Loucy (cell line): Measurements from ENCODE around the gene FBXO11.
"Not testable (repeated sequence)": the region's sequence is repeated elsewhere in the genome, so short reads cannot be mapped to it uniquely, and the experiment has no call there.

Experiments
- H2AFZ ChIP-seq: fragments of 200-600 bp; sonication (generic); 2 replicates; pipeline ENCODE4 v1.6.0; 2016; ENCODE audit warnings: antibody characterized with exemption, mild to moderate bottlenecking, low read length, moderate library complexity
- H3F3A ChIP-seq: fragments of 200-600 bp; 2 replicates; pipeline ENCODE4 v1.6.0; 2016; ENCODE audit warnings: antibody characterized with exemption, low read depth, mild to moderate bottlenecking
- H3K27me3 ChIP-seq: fragments of 200-600 bp; sonication (generic); 2 replicates; pipeline ENCODE4 v1.6.1; 2014; ENCODE audit warnings: low read length, mild to moderate bottlenecking; ENCODE audit not compliant: insufficient read depth, poor library complexity, severe bottlenecking
- H3K36me3 ChIP-seq: fragments of 200-600 bp; sonication (generic); 2 replicates; pipeline ENCODE4 v1.6.1; 2016; ENCODE audit warnings: low read length; ENCODE audit not compliant: insufficient read depth
- H3K4me1 ChIP-seq: fragments of 200-600 bp; sonication (generic); 2 replicates; pipeline ENCODE4 v1.5.1; 2014; ENCODE audit warnings: low read length, mild to moderate bottlenecking; ENCODE audit not compliant: insufficient read depth, poor library complexity, severe bottlenecking
- H3K4me2 ChIP-seq: fragments of 200-600 bp; sonication (generic); 2 replicates; pipeline ENCODE4 v1.6.0; 2014; ENCODE audit warnings: antibody characterized with exemption, low read length, low read depth, mild to moderate bottlenecking; ENCODE audit not compliant: poor library complexity, severe bottlenecking
- H3K4me3 ChIP-seq: fragments of 200-600 bp; sonication (generic); 2 replicates; pipeline ENCODE4 v1.5.1; 2014; ENCODE audit warnings: low read length, mild to moderate bottlenecking, mixed read lengths; ENCODE audit not compliant: poor library complexity, severe bottlenecking
- H3K79me2 ChIP-seq: fragments of 200-600 bp; sonication (generic); 2 replicates; pipeline ENCODE4 v1.6.1; 2014; ENCODE audit warnings: low read length; ENCODE audit not compliant: insufficient read depth
- H3K9ac ChIP-seq: fragments of 200-600 bp; sonication (generic); 2 replicates; pipeline ENCODE4 v1.6.0; 2014; ENCODE audit warnings: mild to moderate bottlenecking, low read depth, low read length, moderate library complexity; ENCODE audit not compliant: poor library complexity, severe bottlenecking
- H3K9me2 ChIP-seq: fragments of 200-600 bp; sonication (generic); replicated peaks from 2 replicates; pipeline ENCODE4 v1.6.1; 2016; ENCODE audit warnings: low read depth, low read length, mixed read lengths
- H3K9me3 ChIP-seq: fragments of 200-600 bp; sonication (generic); 2 replicates; pipeline ENCODE4 v1.6.1; 2014; ENCODE audit warnings: mild to moderate bottlenecking, antibody characterized with exemption, low read length, low read depth; ENCODE audit not compliant: insufficient read depth
- H4K20me1 ChIP-seq: fragments of 200-600 bp; sonication (generic); 2 replicates; pipeline ENCODE4 v1.6.0; 2014; ENCODE audit warnings: antibody characterized with exemption, low read length, mild to moderate bottlenecking; ENCODE audit not compliant: insufficient read depth, poor library complexity, severe bottlenecking
- EZH2phosphoT487 ChIP-seq: fragments of 200-600 bp; IDR thresholded peaks from 2 replicates; pipeline ENCODE4 v1.6.1; 2018; ENCODE audit warnings: antibody characterized with exemption, mild to moderate bottlenecking, moderate library complexity, borderline replicate concordance
- TF ChIP-seq, protein P1 (sequence below): fragments of 200-600 bp; sonication (generic); conservative IDR thresholded peaks from 2 replicates; pipeline ENCODE4 v1.5.1; 2014; ENCODE audit warnings: mild to moderate bottlenecking, antibody characterized with exemption, low read length

Gene FBXO11

GRCh38 chr2:47916412-47916811 is 10.1 kb upstream of the FBXO11 start:
- H3K9ac ChIP-seq: no peak overlapping the region
- peaks cover 9% of the 10 kb centered on the region for H3K4me1 ChIP-seq
- H2AFZ ChIP-seq: no peak overlapping the region
- no peaks in the 10 kb centered on the region for H4K20me1 ChIP-seq
- no peaks in the 10 kb centered on the region for H3K79me2 ChIP-seq
- TF ChIP-seq, protein P1, sequence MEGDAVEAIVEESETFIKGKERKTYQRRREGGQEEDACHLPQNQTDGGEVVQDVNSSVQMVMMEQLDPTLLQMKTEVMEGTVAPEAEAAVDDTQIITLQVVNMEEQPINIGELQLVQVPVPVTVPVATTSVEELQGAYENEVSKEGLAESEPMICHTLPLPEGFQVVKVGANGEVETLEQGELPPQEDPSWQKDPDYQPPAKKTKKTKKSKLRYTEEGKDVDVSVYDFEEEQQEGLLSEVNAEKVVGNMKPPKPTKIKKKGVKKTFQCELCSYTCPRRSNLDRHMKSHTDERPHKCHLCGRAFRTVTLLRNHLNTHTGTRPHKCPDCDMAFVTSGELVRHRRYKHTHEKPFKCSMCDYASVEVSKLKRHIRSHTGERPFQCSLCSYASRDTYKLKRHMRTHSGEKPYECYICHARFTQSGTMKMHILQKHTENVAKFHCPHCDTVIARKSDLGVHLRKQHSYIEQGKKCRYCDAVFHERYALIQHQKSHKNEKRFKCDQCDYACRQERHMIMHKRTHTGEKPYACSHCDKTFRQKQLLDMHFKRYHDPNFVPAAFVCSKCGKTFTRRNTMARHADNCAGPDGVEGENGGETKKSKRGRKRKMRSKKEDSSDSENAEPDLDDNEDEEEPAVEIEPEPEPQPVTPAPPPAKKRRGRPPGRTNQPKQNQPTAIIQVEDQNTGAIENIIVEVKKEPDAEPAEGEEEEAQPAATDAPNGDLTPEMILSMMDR: no peak
- TF ChIP-seq EZH2phosphoT487: no peak
- H3K27me3 ChIP-seq: no peaks in the 10 kb centered on the region
- H3K4me2 ChIP-seq: no peak overlapping the region
- no peaks in the 10 kb centered on the region for H3K9me3 ChIP-seq
- H3K9me2 ChIP-seq: no peaks in the 10 kb centered on the region
- H3F3A ChIP-seq: no peaks in the 10 kb centered on the region
- H3K4me3 ChIP-seq: no peak overlapping the region
- no peaks in the 10 kb centered on the region for H3K36me3 ChIP-seq

- not testable (repeated sequence) for H3K27me3 ChIP-seq, H3K79me2 ChIP-seq, H3K4me3 ChIP-seq, H3K9me3 ChIP-seq, H3K4me1 ChIP-seq, H3K4me2 ChIP-seq, H4K20me1 ChIP-seq, H3K9me2 ChIP-seq, H3K9ac ChIP-seq, H3K36me3 ChIP-seq, H2AFZ ChIP-seq, H3F3A ChIP-seq
Measured at GRCh38 chr2:47910662-47911061, 4.4 kb upstream of the FBXO11 start.

DNA sequence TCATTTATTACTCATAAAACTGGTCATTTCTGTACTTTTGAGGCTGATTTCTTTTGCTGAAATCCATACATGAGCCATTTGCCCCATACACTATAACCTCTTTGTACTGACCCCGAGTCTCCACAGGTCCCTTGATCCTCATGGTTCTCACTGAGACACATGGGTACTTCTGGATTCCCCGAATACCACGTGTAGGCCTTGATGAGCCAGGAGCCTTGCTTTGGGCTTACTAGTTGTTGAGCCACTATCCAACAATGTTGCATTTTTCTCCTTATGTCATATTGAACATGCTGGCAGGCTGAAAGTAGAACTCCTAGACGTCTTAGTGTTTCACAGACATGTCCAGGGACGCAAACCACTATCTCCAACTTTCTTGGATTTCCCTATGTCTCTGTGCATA is 2.4 kb upstream of the FBXO11 start:
- H3K4me2 ChIP-seq: no peak overlapping the region

More for the DNA sequence above, 2.4 kb upstream of the FBXO11 start:
- peaks cover 4% of the 10 kb centered on the region; the same call in 1 of the 2 replicates for H3F3A ChIP-seq
- no peaks in the 10 kb centered on the region for H3K9me2 ChIP-seq
- peaks cover 14% of the 10 kb centered on the region for H4K20me1 ChIP-seq
- no peak for TF ChIP-seq EZH2phosphoT487
- TF ChIP-seq, protein P1: no peak
- H3K4me1 ChIP-seq: peaks cover 14% of the 10 kb centered on the region
- no peak overlapping the region for H3K4me3 ChIP-seq
- H3K27me3 ChIP-seq: no peaks in the 10 kb centered on the region
- H3K9ac ChIP-seq: no peak overlapping the region
- H2AFZ ChIP-seq: no peak overlapping the region
- H3K9me3 ChIP-seq: no peaks in the 10 kb centered on the region
- no peaks in the 10 kb centered on the region for H3K36me3 ChIP-seq
- H3K79me2 ChIP-seq: peaks cover 15% of the 10 kb centered on the region
